ENCODE measurements around the gene PRRC2C.

DNA sequence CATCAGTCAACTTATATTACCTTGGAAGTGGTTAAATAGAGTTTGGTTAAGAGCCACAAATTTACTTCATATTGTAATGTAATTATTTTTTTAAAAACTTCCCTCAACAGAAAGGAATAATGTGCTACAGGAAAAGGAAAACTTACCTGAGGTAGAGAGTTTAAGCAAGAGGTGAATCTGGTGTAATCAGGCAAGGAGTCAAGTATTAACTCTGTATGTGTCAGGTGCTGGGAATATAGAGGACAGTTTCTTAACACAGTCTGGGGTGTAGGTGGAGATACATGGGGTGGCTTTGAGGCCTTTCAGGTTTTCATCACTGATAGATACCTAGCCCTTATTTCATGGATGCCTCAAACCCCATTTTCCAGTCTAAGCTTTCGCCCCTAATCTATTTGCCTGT is 110.8 kb downstream of the PRRC2C start:
- TF ChIP-seq, protein P1, sequence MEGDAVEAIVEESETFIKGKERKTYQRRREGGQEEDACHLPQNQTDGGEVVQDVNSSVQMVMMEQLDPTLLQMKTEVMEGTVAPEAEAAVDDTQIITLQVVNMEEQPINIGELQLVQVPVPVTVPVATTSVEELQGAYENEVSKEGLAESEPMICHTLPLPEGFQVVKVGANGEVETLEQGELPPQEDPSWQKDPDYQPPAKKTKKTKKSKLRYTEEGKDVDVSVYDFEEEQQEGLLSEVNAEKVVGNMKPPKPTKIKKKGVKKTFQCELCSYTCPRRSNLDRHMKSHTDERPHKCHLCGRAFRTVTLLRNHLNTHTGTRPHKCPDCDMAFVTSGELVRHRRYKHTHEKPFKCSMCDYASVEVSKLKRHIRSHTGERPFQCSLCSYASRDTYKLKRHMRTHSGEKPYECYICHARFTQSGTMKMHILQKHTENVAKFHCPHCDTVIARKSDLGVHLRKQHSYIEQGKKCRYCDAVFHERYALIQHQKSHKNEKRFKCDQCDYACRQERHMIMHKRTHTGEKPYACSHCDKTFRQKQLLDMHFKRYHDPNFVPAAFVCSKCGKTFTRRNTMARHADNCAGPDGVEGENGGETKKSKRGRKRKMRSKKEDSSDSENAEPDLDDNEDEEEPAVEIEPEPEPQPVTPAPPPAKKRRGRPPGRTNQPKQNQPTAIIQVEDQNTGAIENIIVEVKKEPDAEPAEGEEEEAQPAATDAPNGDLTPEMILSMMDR (IDR thresholded peaks at IDR 0.05): no peak
- no peak for TF ChIP-seq POLR2A (IDR thresholded peaks at IDR 0.05)

All from thyroid gland (tissue), 4 donors.